Naive B cell (primary cell): Measurements from ENCODE around the gene P2RX6. TPM values are rescaled to one million over a fixed set of nuclear protein-coding genes. Genes with fewer than 3 reads are reported as not detected.
A peak's percentile ranks its signal among the peaks of the same experiment; 100 is the strongest.

Experiments used
- ATAC-seq, 2 donors: fragments of 150-1000 bp; cut with Tn5 transposase; 2 replicates each; pipeline ENCODE4 v1.10.0; 2021; ENCODE audit warnings: low read depth in 2 of 2, mild to moderate bottlenecking in 2 of 2, moderate library complexity in 2 of 2
- DNase-seq: peaks from one replicate; pipeline ENCODE4 v3.0.0; 2022
- H3K27ac Mint-ChIP-seq, 6 donors: one replicate each; pipeline ENCODE4 v1.8.0; 2020 to 2022; ENCODE audit warnings: mild to moderate bottlenecking in 6 of 6, mixed read lengths in 6 of 6, moderate library complexity in 5 of 6, inconsistent platforms in 2 of 6
- H3K27me3 Mint-ChIP-seq, 3 donors: one replicate each; pipeline ENCODE4 v1.8.0; 2021 to 2022; ENCODE audit warnings: mixed read lengths in 3 of 3, mild to moderate bottlenecking in 1 of 3
- H3K36me3 Mint-ChIP-seq, 2 donors: one replicate each; pipeline ENCODE4 v1.8.0; 2020 to 2022; ENCODE audit warnings: mixed read lengths in 2 of 2, inconsistent platforms in 1 of 2, mild to moderate bottlenecking in 1 of 2
- H3K4me1 Mint-ChIP-seq, 3 donors: one replicate each; pipeline ENCODE4 v1.8.0; 2020 to 2022; ENCODE audit warnings: mixed read lengths in 3 of 3, inconsistent platforms in 1 of 3, mild to moderate bottlenecking in 1 of 3, moderate library complexity in 1 of 3
- H3K4me3 Mint-ChIP-seq, 8 donors: one replicate each; pipeline ENCODE4 v1.8.0; 2020 to 2022; ENCODE audit warnings: mild to moderate bottlenecking in 8 of 8, mixed read lengths in 8 of 8, moderate library complexity in 8 of 8, inconsistent platforms in 2 of 8
- H3K9me3 Mint-ChIP-seq, 7 donors: one replicate each; pipeline ENCODE4 v1.8.0; 2020 to 2022; ENCODE audit warnings: mixed read lengths in 7 of 7, mild to moderate bottlenecking in 5 of 7, inconsistent platforms in 2 of 7, moderate library complexity in 1 of 7
- polyA plus RNA-seq, 6 donors: library from polyadenylated mRNA; unstranded; fragments of 300-500 nt; fragmentation: Illumina TruSeq; gene quantifications; one replicate each; pipeline ENCODE4 v1.2.3, GENCODE V29; 2021; ENCODE audit warnings: low read depth in 6 of 6

Gene P2RX6
- polyA plus RNA-seq, 6 donors from 2014 or later, result 0.44 TPM; not detected in 5

DNA sequence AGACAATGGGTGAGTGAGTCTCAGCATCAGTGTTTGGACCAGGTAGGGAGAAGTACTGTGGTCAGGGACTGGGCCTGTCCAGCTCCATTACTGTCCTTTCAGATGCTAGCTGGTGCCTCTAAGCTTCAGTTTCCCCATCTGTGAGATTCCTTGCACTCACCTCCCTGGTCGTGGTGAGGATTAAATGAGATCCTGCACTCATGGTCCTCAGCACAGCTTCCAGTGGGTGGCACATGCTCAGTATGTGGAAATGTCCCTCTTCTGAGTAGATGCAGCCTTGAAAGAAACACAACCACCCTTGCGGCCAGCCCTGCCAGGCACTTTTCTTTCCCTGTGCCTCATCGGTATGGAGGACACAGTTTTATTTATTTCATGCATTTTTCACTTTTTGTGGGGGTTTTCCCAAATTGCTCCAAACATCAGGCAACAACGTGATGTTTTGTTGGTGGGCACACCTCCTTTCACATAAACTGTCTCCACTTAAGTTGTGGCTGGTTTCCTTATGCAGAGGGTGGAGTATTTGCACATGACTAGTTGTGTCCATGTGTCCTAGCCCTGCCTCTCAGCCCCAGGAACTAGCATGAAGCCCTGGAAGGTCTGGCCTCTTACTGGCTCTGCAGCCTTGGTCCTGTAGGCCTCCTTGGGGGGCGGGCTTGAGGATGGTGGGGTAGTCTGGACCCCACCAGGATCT is 31.7 kb upstream of the P2RX6 start:
- DNase-seq, result no peak
- peaks cover 0 to 5% of the 10 kb centered on the region in 2 donors for H3K36me3 Mint-ChIP-seq
- peaks cover 38 to 46% (median 40%) of the 10 kb centered on the region in 3 donors for H3K4me1 Mint-ChIP-seq
- ATAC-seq, result no peak
- peak overlapping the region in 1 of 6 donors; percentile 79 for H3K27ac Mint-ChIP-seq
- peaks cover 0 to 4% (median 0%) of the 10 kb centered on the region in 7 donors for H3K9me3 Mint-ChIP-seq
- peaks cover 0 to 14% (median 0%) of the 10 kb centered on the region in 3 donors for H3K27me3 Mint-ChIP-seq
- peak overlapping the region; percentile 86 to 96 (median 94) for H3K4me3 Mint-ChIP-seq

DNA sequence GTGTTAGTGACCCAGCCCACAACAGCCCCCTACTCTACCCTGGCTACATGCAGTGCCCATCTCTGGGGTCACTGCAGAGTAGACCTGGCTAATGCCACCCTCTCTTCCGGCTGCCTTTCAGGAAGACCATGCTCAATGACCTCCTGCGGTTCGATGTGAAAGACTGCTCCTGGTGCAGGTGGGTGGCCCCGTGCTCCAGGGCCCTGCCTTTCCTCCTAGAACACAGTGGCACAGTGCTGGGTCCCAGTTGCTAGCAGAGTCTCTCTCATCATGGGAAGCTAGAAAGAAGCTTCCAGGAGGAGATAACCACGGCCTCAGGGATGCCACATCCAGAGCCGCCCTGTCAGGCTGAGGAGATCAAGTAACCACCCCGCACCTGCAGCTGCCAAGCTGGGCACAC is 29.2 kb upstream of the P2RX6 start:
- Mint-ChIP-seq H3K36me3 (peaks cover 0 to 5% of the 10 kb centered on the region in 2 donors), H3K27ac (no peak overlapping the region), H3K4me1 (peaks cover 24 to 28% (median 26%) of the 10 kb centered on the region in 3 donors), H3K9me3 (no peaks in the 10 kb centered on the region), H3K4me3 (no peak overlapping the region), H3K27me3 (no peaks in the 10 kb centered on the region)
- ATAC-seq (no peak), DNase-seq (no peak)

DNA sequence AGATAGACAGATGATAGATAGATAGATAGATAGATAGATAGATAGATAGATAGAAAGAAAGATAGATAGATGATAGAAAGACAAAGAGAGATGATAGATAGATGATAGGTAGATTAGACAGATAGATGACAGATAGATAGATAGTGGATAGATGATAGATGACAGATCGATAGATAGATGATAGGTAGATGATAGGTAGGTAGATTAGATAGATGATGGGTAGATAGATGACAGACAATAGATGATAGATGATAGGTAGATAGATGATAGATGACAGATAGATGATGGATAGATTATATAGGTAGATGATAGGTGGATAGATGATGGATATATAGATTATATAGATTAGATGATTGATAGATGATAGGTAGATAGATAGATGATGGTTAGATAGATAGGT is 28.6 kb upstream of the P2RX6 start:
- Mint-ChIP-seq H3K4me1 (peaks cover 18 to 22% (median 20%) of the 10 kb centered on the region in 3 donors), H3K9me3 (no peaks in the 10 kb centered on the region), H3K27me3 (no peaks in the 10 kb centered on the region), H3K4me3 (no peak overlapping the region), H3K36me3 (peaks cover 0 to 5% of the 10 kb centered on the region in 2 donors), H3K27ac (no peak overlapping the region)
- no peak for DNase-seq
- no peak for ATAC-seq

- Mint-ChIP-seq H3K27ac (no peak overlapping the region), H3K27me3 (no peaks in the 10 kb centered on the region), H3K4me3 (no peak overlapping the region), H3K4me1 (peaks cover 15 to 16% (median 15%) of the 10 kb centered on the region in 3 donors), H3K36me3 (peaks cover 0 to 5% of the 10 kb centered on the region in 2 donors), H3K9me3 (no peaks in the 10 kb centered on the region)
- ATAC-seq (no peak), DNase-seq (no peak)
Measured at GRCh38 chr22:20987375-20987774, 27.6 kb upstream of the P2RX6 start.

DNA sequence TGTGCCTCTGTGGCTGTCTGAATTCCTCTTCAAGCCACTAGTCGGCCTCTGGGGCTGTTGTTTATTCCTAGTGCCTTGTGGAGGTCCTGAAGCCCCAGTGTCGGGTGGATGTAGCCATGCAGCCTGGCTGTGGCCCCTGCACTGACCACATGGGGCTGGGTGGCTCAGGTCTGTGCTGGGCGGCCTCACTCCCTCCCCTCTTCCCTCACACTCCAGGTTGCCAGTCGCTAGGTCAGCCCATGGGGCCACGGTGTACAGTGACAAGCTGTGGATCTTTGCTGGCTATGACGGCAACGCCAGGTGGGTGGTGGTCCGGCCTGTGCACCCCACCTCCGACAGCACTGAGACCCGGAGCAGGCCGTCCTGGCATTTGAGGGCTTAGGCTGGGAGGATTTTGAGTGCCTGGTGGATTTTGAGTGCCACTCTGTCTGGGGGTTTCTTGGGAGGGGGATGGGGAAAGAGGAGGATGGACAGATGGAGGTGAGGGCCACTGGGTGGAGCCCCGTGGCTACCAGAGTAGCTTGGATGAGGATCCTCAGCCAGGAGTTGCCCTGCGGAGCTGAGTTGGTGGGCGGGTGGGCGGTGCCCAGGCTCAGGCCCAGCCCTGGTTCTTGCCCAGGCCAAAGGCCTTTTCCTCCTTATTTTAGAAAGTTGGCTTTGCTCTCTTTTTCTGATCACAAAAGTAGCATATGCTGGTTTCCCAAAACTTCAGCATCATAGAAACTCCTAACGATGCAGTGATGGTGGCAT is 26.2 kb upstream of the P2RX6 start:
- DNase-seq (no peak), ATAC-seq (no peak)
- no peaks in the 10 kb centered on the region for H3K9me3 Mint-ChIP-seq
- H3K36me3 Mint-ChIP-seq, result peaks cover 0 to 5% of the 10 kb centered on the region in 2 donors
- H3K4me1 Mint-ChIP-seq, result peaks cover 3 to 7% (median 5%) of the 10 kb centered on the region in 3 donors
- H3K4me3 Mint-ChIP-seq, result no peak overlapping the region
- H3K27ac Mint-ChIP-seq, result no peak overlapping the region
- no peaks in the 10 kb centered on the region for H3K27me3 Mint-ChIP-seq

- peaks cover 0 to 5% of the 10 kb centered on the region in 2 donors for H3K36me3 Mint-ChIP-seq
- no peak for DNase-seq
- H3K27me3 Mint-ChIP-seq, result no peaks in the 10 kb centered on the region
- peaks cover 0 to 4% (median 0%) of the 10 kb centered on the region in 3 donors for H3K4me1 Mint-ChIP-seq
- no peaks in the 10 kb centered on the region for H3K9me3 Mint-ChIP-seq
- H3K4me3 Mint-ChIP-seq, result no peak overlapping the region
- no peak for ATAC-seq
- no peak overlapping the region for H3K27ac Mint-ChIP-seq
Measured at GRCh38 chr22:20989323-20990138, 25.4 kb upstream of the P2RX6 start.

DNA sequence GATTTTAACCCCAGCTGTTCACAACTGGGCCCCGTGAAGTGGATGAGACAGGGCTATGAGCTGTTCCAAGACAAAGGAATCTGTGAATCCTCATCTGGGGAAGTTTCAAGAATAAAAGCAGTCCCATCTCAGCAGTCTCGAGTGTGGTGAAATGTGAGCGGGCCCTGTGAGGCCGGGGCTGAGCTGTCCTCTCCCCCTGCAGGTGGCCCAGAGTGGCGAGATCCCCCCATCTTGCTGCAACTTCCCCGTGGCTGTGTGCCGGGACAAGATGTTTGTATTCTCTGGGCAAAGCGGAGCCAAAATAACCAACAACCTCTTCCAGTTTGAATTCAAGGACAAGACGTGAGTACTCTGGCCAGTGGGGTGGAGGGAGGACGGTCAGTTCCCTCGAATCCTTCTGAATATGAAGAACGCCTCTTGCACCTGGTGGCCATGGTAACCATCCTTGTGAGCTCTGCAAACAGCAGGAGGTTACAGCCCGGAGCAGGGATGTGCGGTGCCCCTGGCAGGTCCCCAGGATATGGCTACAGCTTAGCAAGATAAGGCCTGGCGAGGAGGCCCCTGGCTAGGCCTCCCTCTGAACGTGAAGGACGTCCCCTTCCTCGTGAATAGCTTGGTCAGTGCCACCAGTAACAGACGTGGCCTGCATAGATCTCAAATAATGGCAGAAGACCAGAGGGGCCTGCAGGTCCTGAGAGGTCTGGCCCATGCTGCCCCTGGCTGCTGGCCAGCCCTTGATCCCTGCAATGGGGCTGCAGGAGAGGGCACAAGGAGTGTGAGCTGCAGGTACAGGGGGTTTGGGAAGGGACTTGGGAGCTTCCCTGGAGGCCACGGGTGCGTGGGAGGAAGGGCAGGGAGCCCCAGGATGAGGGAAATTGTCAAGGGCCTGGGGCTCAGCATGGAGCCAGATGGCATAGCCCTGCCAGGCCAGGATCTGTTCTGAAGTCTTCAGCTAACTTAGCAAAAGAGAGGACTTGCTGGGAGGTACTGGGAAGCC is 24.5 kb upstream of the P2RX6 start:
- peak overlapping the region in 3 of 6 donors; percentile 39 to 58 (median 58) for H3K27ac Mint-ChIP-seq
- ATAC-seq (no peak), DNase-seq (no peak)
- H3K9me3 Mint-ChIP-seq, result no peaks in the 10 kb centered on the region
- H3K36me3 Mint-ChIP-seq, result peaks cover 0 to 5% of the 10 kb centered on the region in 2 donors
- H3K27me3 Mint-ChIP-seq, result no peaks in the 10 kb centered on the region
- peaks cover 0 to 4% (median 0%) of the 10 kb centered on the region in 3 donors for H3K4me1 Mint-ChIP-seq
- H3K4me3 Mint-ChIP-seq, result no peak overlapping the region

DNA sequence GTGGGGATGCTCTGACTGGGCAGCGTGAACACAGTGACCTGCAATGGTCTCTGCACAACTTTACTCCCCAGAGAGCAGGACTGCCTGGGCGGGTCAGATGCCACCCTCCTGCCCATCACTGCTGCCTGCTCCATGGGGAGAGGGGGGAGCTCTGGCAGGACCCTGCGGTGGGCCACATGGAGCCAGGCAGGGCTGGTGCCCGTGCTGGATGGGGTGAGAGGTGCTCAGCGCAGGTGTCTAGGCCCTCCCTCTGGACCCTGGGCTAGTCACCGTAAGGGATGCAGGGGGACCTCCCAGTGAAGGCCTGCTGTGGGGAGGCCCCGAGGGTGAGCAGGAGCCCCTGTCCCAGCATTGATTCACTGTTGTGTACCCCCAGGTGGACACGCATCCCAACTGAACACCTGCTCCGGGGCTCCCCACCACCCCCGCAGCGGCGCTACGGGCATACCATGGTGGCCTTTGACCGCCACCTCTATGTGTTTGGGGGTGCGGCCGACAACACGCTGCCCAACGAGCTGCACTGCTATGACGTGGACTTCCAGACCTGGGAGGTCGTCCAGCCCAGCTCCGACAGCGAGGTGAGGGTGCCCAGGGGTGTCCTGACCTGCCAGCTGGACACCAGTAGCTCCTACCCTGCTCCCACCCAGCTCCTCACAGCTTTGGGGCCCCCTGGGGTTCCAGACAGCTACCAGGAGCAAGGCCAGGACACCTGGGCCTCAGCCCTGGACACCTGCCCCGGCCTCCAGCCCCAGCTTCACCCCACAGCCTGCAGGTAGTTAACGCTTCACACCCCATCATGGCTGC is 23.5 kb upstream of the P2RX6 start:
- Mint-ChIP-seq H3K4me3 (no peak overlapping the region), H3K36me3 (peaks cover 0 to 2% of the 10 kb centered on the region in 2 donors), H3K27me3 (no peaks in the 10 kb centered on the region), H3K4me1 (peaks cover 0 to 2% (median 0%) of the 10 kb centered on the region in 3 donors), H3K27ac (no peak overlapping the region), H3K9me3 (no peaks in the 10 kb centered on the region)
- DNase-seq, result no peak
- no peak for ATAC-seq

- no peaks in the 10 kb centered on the region for H3K4me1 Mint-ChIP-seq
- no peaks in the 10 kb centered on the region for H3K36me3 Mint-ChIP-seq
- ATAC-seq, result no peak
- H3K27me3 Mint-ChIP-seq, result no peaks in the 10 kb centered on the region
- DNase-seq, result no peak
- no peak overlapping the region for H3K4me3 Mint-ChIP-seq
- no peak overlapping the region for H3K27ac Mint-ChIP-seq
- no peaks in the 10 kb centered on the region for H3K9me3 Mint-ChIP-seq
Measured at GRCh38 chr22:20992056-20992442, 22.9 kb upstream of the P2RX6 start.

DNA sequence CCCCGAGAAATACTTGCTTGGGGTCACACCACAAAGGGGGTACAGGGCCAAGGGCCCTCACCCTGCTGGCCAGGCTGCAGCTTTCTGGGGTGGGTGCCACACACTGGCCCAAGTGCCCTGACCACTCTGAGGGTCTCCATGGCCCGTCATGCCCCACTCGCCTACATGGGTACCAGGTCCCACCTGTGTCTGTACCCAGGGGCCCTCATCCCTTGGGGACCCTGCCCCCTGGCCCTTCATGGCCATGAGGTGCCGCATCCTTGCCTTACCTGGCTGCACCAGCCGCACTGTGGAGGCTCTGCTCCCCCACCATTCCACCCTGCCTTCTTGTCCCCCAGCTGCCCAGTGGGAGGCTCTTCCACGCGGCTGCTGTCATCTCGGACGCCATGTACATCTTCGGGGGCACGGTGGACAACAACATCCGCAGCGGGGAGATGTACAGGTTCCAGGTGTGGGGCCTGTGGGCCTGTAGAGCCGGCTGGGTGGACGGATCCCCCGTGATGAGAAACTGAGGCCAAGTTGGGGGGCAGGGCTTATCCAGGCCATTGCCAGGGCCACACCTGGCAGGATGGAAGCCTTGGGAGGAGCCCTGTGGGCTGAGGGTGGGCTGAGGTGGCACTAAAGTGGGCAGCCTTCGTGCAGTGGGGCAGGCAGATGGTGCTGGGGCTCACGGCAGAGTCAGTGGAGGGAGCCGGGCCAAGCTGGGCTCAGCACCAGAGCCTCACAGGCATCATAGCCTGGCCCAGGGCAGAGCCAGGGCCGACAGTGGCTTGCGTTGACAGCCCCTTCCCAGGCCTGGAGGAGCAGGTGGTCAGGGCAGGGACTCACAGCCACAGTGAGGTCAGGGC is 22.3 kb upstream of the P2RX6 start:
- ATAC-seq (no peak), DNase-seq (no peak)
- H3K9me3 Mint-ChIP-seq, result no peaks in the 10 kb centered on the region
- no peak overlapping the region for H3K4me3 Mint-ChIP-seq
- no peaks in the 10 kb centered on the region for H3K36me3 Mint-ChIP-seq
- H3K27me3 Mint-ChIP-seq, result no peaks in the 10 kb centered on the region
- peak overlapping the region in 1 of 6 donors; percentile 63 for H3K27ac Mint-ChIP-seq
- H3K4me1 Mint-ChIP-seq, result no peaks in the 10 kb centered on the region

- ATAC-seq (no peak), DNase-seq (no peak)
- Mint-ChIP-seq H3K4me1 (peaks cover 0 to 6% (median 0%) of the 10 kb centered on the region in 3 donors), H3K36me3 (no peaks in the 10 kb centered on the region), H3K27me3 (no peaks in the 10 kb centered on the region), H3K9me3 (no peaks in the 10 kb centered on the region), H3K27ac (no peak overlapping the region), H3K4me3 (no peak overlapping the region)
Measured at GRCh38 chr22:20993304-20994127, 21.4 kb upstream of the P2RX6 start.
